Natural killer cell (primary cell): ENCODE data around the gene EMC8. TPM values are rescaled to one million over a fixed set of nuclear protein-coding genes. Genes with fewer than 3 reads are reported as not detected.
"Not testable (repeated sequence)": the region's sequence is repeated elsewhere in the genome, so short reads cannot be mapped to it uniquely, and the experiment has no call there.

ENCODE experiments used
- ATAC-seq, 3 donors: fragments of 150-1000 bp in 2 of 3; fragments of 200-7000 bp in 1 of 3; cut with Tn5 transposase; 1 replicate in 1 of 3; 2 replicates in 2 of 3; pipeline ENCODE4 v1.10.0; 2021; ENCODE audit warnings: mild to moderate bottlenecking in 2 of 3, moderate library complexity in 2 of 3
- DNase-seq, 2 donors: peaks; one replicate each; pipeline versions ENCODE4 v3.0.0 to v3.0.0-alpha.2; 2013 to 2021; ENCODE audit warnings: mixed read lengths in 1 of 2
- H3K27ac ChIP-seq: one replicate; pipeline ENCODE4 v1.5.1; 2013; ENCODE audit warnings: mild to moderate bottlenecking, low read length
- H3K27me3 ChIP-seq: one replicate; pipeline ENCODE4 v1.6.1; 2013; ENCODE audit warnings: low read length; ENCODE audit not compliant: control insufficient read depth, insufficient read depth
- H3K36me3 ChIP-seq: one replicate; pipeline ENCODE4 v1.6.1; 2013; ENCODE audit warnings: low read length; ENCODE audit not compliant: control insufficient read depth, insufficient read depth
- H3K4me1 ChIP-seq: one replicate; pipeline ENCODE4 v1.6.1; 2013; ENCODE audit warnings: low read length; ENCODE audit not compliant: control insufficient read depth, insufficient read depth
- H3K4me3 ChIP-seq: one replicate; pipeline ENCODE4 v1.5.1; 2013; ENCODE audit warnings: low read length
- H3K9me3 ChIP-seq: one replicate; pipeline ENCODE4 v1.6.1; 2013; ENCODE audit warnings: low read length; ENCODE audit not compliant: control insufficient read depth, insufficient read depth
- H3K27ac Mint-ChIP-seq, 2 donors: one replicate each; pipeline ENCODE4 v1.8.0; 2022; ENCODE audit warnings: mild to moderate bottlenecking in 2 of 2, mixed read lengths in 2 of 2, moderate library complexity in 1 of 2
- H3K27me3 Mint-ChIP-seq, 2 donors: one replicate each; pipeline ENCODE4 v1.8.0; 2022; ENCODE audit warnings: low read depth in 2 of 2, mixed read lengths in 2 of 2
- H3K36me3 Mint-ChIP-seq: one replicate; pipeline ENCODE4 v1.8.0; 2022; ENCODE audit warnings: mixed read lengths
- H3K4me1 Mint-ChIP-seq, 2 donors: one replicate each; pipeline ENCODE4 v1.8.0; 2022; ENCODE audit warnings: mixed read lengths in 2 of 2
- H3K4me3 Mint-ChIP-seq: one replicate; pipeline ENCODE4 v1.8.0; 2022; ENCODE audit warnings: mild to moderate bottlenecking, moderate library complexity, mixed read lengths
- H3K9me3 Mint-ChIP-seq, 2 donors: one replicate each; pipeline ENCODE4 v1.8.0; 2022; ENCODE audit warnings: mixed read lengths in 2 of 2
- CTCF ChIP-seq: fragments of 200-600 bp; IDR thresholded peaks from one replicate; pipeline ENCODE4 v1.8.0; 2022; ENCODE audit warnings: antibody characterized with exemption
- WGBS: methylation state at CpG from one replicate; pipeline ENCODE4 v1.1.7; 2013; ENCODE audit warnings: missing lambda C conversion rate; ENCODE audit not compliant: insufficient coverage; 5-methylcytosine and 5-hydroxymethylcytosine counted together
- intact Hi-C: fragments of 100-400 bp; cut with micrococcal nuclease; formaldehyde crosslinking; loops from one replicate; pipeline ENCODE4 v1.14.2; 2022
- total RNA-seq, 4 donors: library from RNA; stranded (reverse); fragments of 120-200 nt in 1 of 4; gene quantifications; one replicate each; pipeline versions ENCODE4 v1.2.3 to v1.2.4, GENCODE V29; 2013 to 2022

The EMC8 gene
- total RNA-seq, 3 donors from 2014 or later (not counting 1 experiment from before 2014, with no cell fraction given), result 21.2 to 26.4 (median 24.1) TPM

GRCh38 chr16:85838876-85839585, 39.7 kb upstream of the EMC8 start:
- no peaks in the 10 kb centered on the region for H3K9me3 Mint-ChIP-seq
- Histone ChIP-seq H3K4me3 (no peak overlapping the region), H3K9me3 (no peaks in the 10 kb centered on the region), H3K36me3 (no peaks in the 10 kb centered on the region), H3K27me3 (no peaks in the 10 kb centered on the region), H3K4me1 (peaks cover 15% of the 10 kb centered on the region), H3K27ac (peak overlapping the region; percentile 44)
- H3K36me3 Mint-ChIP-seq, result no peaks in the 10 kb centered on the region
- no peak overlapping the region for H3K4me3 Mint-ChIP-seq
- ATAC-seq (no peak), DNase-seq (no peak)
- H3K4me1 Mint-ChIP-seq, result peaks cover 0 to under 1% of the 10 kb centered on the region in 2 donors
- WGBS, result 93% methylated on average over 21 of the region's 21 CpGs
- H3K27ac Mint-ChIP-seq, result no peak overlapping the region
- TF ChIP-seq CTCF, result no peak
- intact Hi-C loops, result no loop called here
- H3K27me3 Mint-ChIP-seq, result peaks cover 17 to 21% of the 10 kb centered on the region in 2 donors

- DNase-seq (no peak), ATAC-seq (no peak)
- intact Hi-C loops, result no loop called here
- Mint-ChIP-seq H3K4me1 (peaks cover 0 to 5% of the 10 kb centered on the region in 2 donors), H3K27me3 (peaks cover 17 to 20% of the 10 kb centered on the region in 2 donors), H3K27ac (no peak overlapping the region), H3K36me3 (no peaks in the 10 kb centered on the region), H3K9me3 (no peaks in the 10 kb centered on the region), H3K4me3 (no peak overlapping the region)
- Histone ChIP-seq H3K4me1 (peaks cover 16% of the 10 kb centered on the region), H3K27ac (peak overlapping the region; percentile 44), H3K36me3 (no peaks in the 10 kb centered on the region), H3K9me3 (no peaks in the 10 kb centered on the region), H3K27me3 (no peaks in the 10 kb centered on the region), H3K4me3 (no peak overlapping the region)
- 77% methylated on average over 11 of the region's 11 CpGs for WGBS
- no peak for TF ChIP-seq CTCF
These were observed 39.0 kb upstream of the EMC8 start for GRCh38 chr16:85838381-85838780.

GRCh38 chr16:85837654-85838053, 38.3 kb upstream of the EMC8 start:
- H3K9me3 Mint-ChIP-seq, H3K27ac Mint-ChIP-seq, H3K4me3 ChIP-seq, H3K36me3 ChIP-seq, H3K4me1 Mint-ChIP-seq, ATAC-seq, H3K9me3 ChIP-seq, H3K27me3 ChIP-seq, intact Hi-C loops, H3K27ac ChIP-seq, DNase-seq, H3K36me3 Mint-ChIP-seq, H3K4me3 Mint-ChIP-seq: not testable (repeated sequence)
- H3K4me1 ChIP-seq, result peaks cover 21% of the 10 kb centered on the region
- peaks cover 23 to 25% of the 10 kb centered on the region in 2 donors for H3K27me3 Mint-ChIP-seq
- WGBS, result 96% methylated on average over 4 of the region's 4 CpGs

- peaks cover 0 to 5% of the 10 kb centered on the region in 2 donors for H3K4me1 Mint-ChIP-seq
- no peak overlapping the region for H3K4me3 Mint-ChIP-seq
- H3K4me3 ChIP-seq, result no peak overlapping the region
- intact Hi-C loops, result no loop called here
- ATAC-seq (no peak), DNase-seq (no peak)
- H3K36me3 Mint-ChIP-seq, result no peaks in the 10 kb centered on the region
- H3K36me3 ChIP-seq, result no peaks in the 10 kb centered on the region
- H3K27me3 Mint-ChIP-seq, result peaks cover 25 to 30% of the 10 kb centered on the region in 2 donors
- whole genome bisulfite sequencing, result 78% methylated on average over 24 of the region's 24 CpGs
- no peak overlapping the region for H3K27ac Mint-ChIP-seq
- TF ChIP-seq CTCF, result no peak
- H3K9me3 Mint-ChIP-seq, result no peaks in the 10 kb centered on the region
- H3K27ac ChIP-seq, result no peak overlapping the region
- no peaks in the 10 kb centered on the region for H3K9me3 ChIP-seq
- peaks cover 25% of the 10 kb centered on the region for H3K4me1 ChIP-seq
- H3K27me3 ChIP-seq, result no peaks in the 10 kb centered on the region
These were observed 37.6 kb upstream of the EMC8 start for GRCh38 chr16:85836706-85837582.
